HEK293T (cell line): ENCODE results near the gene SPATA20.

Experiments used
- CTCF ChIA-PET: fragments of 350-600 bp; formaldehyde crosslinking; extraction: SDS; loops from one replicate; lab custom pipeline; 2021; ENCODE audit warnings: antibody characterized with exemption, inconsistent platforms; lab: Yijun Ruan, JAX
- POLR2A ChIA-PET: fragments of 350-600 bp; formaldehyde crosslinking; extraction: SDS; loops from one replicate; lab custom pipeline; 2020; ENCODE audit warnings: antibody characterized with exemption, inconsistent platforms; lab: Yijun Ruan, JAX
- DNase-seq: peaks from one replicate; pipeline ENCODE4 v3.0.0; 2012; ENCODE audit warnings: mixed read lengths; ENCODE audit errors: extremely low spot score
- ARNT ChIP-seq: fragments of 450-650 bp; IDR thresholded peaks from 2 replicates; pipeline ENCODE4 v1.6.1; 2017; ENCODE audit warnings: mild to moderate bottlenecking
- BHLHE40 ChIP-seq: fragments of 450-650 bp; IDR thresholded peaks from 2 replicates; pipeline ENCODE4 v1.6.1; 2016; ENCODE audit warnings: mild to moderate bottlenecking, moderate library complexity, borderline replicate concordance
- CTBP1 ChIP-seq: fragments of 450-650 bp; IDR thresholded peaks from 2 replicates; pipeline ENCODE4 v1.6.1; 2016; ENCODE audit warnings: borderline replicate concordance
- ELF4 ChIP-seq: fragments of 450-650 bp; IDR thresholded peaks from 2 replicates; pipeline ENCODE4 v1.6.1; 2017; ENCODE audit warnings: antibody characterized with exemption
- FOXA1 ChIP-seq: fragments of 450-650 bp; IDR thresholded peaks from 2 replicates; pipeline ENCODE4 v1.6.1; 2016; ENCODE audit warnings: mild to moderate bottlenecking
- FOXK2 ChIP-seq: fragments of 450-650 bp; IDR thresholded peaks from 2 replicates; pipeline ENCODE4 v1.6.1; 2016; ENCODE audit warnings: mild to moderate bottlenecking
- FOXM1 ChIP-seq: fragments of 450-650 bp; IDR thresholded peaks from 2 replicates; pipeline ENCODE4 v1.6.1; 2017; ENCODE audit warnings: mild to moderate bottlenecking, borderline replicate concordance
- HDGF ChIP-seq: fragments of 450-650 bp; IDR thresholded peaks from 2 replicates; pipeline ENCODE4 v1.6.1; 2017; ENCODE audit warnings: antibody characterized with exemption, borderline replicate concordance
- L3MBTL2 ChIP-seq: fragments of 450-650 bp; conservative IDR thresholded peaks from 2 replicates; pipeline ENCODE4 v1.6.1; 2016; ENCODE audit warnings: mild to moderate bottlenecking
- LEF1 ChIP-seq: fragments of 450-650 bp; IDR thresholded peaks from 2 replicates; pipeline ENCODE4 v1.6.1; 2017; ENCODE audit warnings: mild to moderate bottlenecking, borderline replicate concordance
- NFRKB ChIP-seq: fragments of 450-650 bp; IDR thresholded peaks from 2 replicates; pipeline ENCODE4 v1.6.1; 2016; ENCODE audit warnings: mild to moderate bottlenecking, moderate library complexity
- PKNOX1 ChIP-seq: fragments of 450-650 bp; IDR thresholded peaks from 2 replicates; pipeline ENCODE4 v1.6.1; 2016
- SP1 ChIP-seq: fragments of 450-650 bp; IDR thresholded peaks from 2 replicates; pipeline ENCODE4 v1.6.1; 2017
- SUZ12 ChIP-seq: fragments of 450-650 bp; IDR thresholded peaks from 2 replicates; pipeline ENCODE4 v1.6.1; 2016; ENCODE audit warnings: mild to moderate bottlenecking
- TARDBP ChIP-seq: fragments of 450-650 bp; IDR thresholded peaks from 2 replicates; pipeline ENCODE4 v1.6.1; 2016
- ZNF384 ChIP-seq: fragments of 450-650 bp; IDR thresholded peaks from 2 replicates; pipeline ENCODE4 v1.6.1; 2016

SPATA20 gene

GRCh38 chr17:50577451-50577954 is 30.5 kb downstream of the SPATA20 start:
- ChIA-PET POLR2A (no interaction called here), CTCF (no interaction called here)
- TF ChIP-seq NFRKB (no peak), LEF1 (no peak), BHLHE40 (no peak), CTBP1 (no peak), FOXA1 (no peak), SP1 (no peak), PKNOX1 (no peak), HDGF (no peak), ARNT (no peak), L3MBTL2 (no peak), TARDBP (no peak), FOXM1 (no peak)
- DNase-seq, result no peak

GRCh38 chr17:50578173-50578572 is 31.2 kb downstream of the SPATA20 start:
- POLR2A ChIA-PET, result no interaction called here
- CTCF ChIA-PET, result no interaction called here
- TF ChIP-seq HDGF, result no peak
- no peak for DNase-seq

GRCh38 chr17:50579399-50579798 is 32.4 kb downstream of the SPATA20 start:
- ChIA-PET POLR2A (interaction anchor here (1.0 kb wide), 1 partner anchor 9 kb away, joined by 3 read pairs; no protein-coding TSS in a partner anchor), CTCF (no interaction called here)
- TF ChIP-seq BHLHE40 (no peak), HDGF (no peak), TARDBP (no peak), ARNT (no peak), L3MBTL2 (no peak), ELF4 (no peak), ZNF384 (no peak), SUZ12 (no peak), LEF1 (no peak), FOXA1 (no peak), FOXM1 (no peak), SP1 (no peak), PKNOX1 (no peak), FOXK2 (no peak), CTBP1 (no peak), NFRKB (no peak)
- no peak for DNase-seq

GRCh38 chr17:50580646-50581045 is 33.7 kb downstream of the SPATA20 start:
- no peak for DNase-seq
- TF ChIP-seq ZNF384, result no peak
- no peak for TF ChIP-seq TARDBP
- TF ChIP-seq FOXM1, result no peak
- TF ChIP-seq FOXK2, result no peak
- TF ChIP-seq SP1, result no peak
- no peak for TF ChIP-seq HDGF
- no peak for TF ChIP-seq SUZ12
- TF ChIP-seq BHLHE40, result no peak
- no peak for TF ChIP-seq FOXA1
- TF ChIP-seq PKNOX1, result no peak
- TF ChIP-seq LEF1, result no peak
- CTCF ChIA-PET, result no interaction called here
- POLR2A ChIA-PET, result no interaction called here

- TF ChIP-seq TARDBP, result no peak
- TF ChIP-seq ZNF384, result no peak
- TF ChIP-seq LEF1, result no peak
- TF ChIP-seq CTBP1, result no peak
- no peak for TF ChIP-seq FOXM1
- TF ChIP-seq BHLHE40, result no peak
- CTCF ChIA-PET, result no interaction called here
- DNase-seq, result no peak
- POLR2A ChIA-PET, result no interaction called here
These were observed 34.3 kb downstream of the SPATA20 start for GRCh38 chr17:50581316-50581715.

GRCh38 chr17:50582741-50583140 is 35.8 kb downstream of the SPATA20 start:
- TF ChIP-seq LEF1, result no peak
- TF ChIP-seq NFRKB, result no peak
- TF ChIP-seq SUZ12, result no peak
- TF ChIP-seq ARNT, result no peak
- TF ChIP-seq SP1, result no peak
- TF ChIP-seq ELF4, result no peak
- TF ChIP-seq FOXM1, result no peak
- no peak for TF ChIP-seq PKNOX1
- POLR2A ChIA-PET, result no interaction called here
- DNase-seq, result no peak
- CTCF ChIA-PET, result no interaction called here
